ENCODE results near the gene MAPK7.

The MAPK7 gene

DNA sequence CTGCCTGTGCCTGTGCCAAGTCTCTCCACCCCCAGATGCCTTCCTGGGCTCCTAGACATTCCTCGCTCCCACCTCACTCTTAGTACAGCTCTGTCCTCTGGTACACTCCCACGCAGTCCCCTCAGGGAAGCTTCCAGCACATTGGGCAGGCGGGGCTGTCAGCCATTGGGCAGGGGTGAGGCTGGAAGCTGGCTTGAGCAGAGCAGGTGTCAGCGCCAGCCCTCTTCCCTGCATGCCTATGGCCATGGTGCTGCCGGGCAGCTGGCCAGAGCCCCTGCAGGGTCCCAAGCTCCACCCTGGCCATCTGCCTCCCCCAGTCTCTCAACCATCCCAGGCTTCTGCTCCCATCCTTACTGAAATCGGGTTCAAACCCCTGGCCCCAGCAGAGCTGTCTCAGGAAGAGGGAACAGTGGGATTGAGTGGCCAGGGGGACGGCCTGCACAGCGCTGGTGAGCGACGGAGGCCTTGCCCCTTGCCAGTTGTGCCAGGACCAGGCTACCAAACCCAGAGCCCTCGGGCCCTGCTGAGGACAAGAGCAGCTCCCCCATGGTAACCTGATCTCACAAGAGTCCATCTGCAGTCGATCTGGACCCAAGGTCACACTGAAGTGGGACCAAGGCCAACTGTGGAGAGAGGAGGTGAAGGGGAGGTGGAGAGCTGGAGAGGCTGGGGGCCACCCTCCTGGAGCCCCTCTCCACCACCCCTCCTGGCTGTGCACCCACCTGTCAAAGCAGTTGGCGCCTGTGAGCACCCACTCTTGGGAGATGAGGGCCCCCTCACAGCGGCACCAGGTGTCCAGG is 13.4 kb upstream of the MAPK7 start:
- no peak for FAIRE-seq

DNA sequence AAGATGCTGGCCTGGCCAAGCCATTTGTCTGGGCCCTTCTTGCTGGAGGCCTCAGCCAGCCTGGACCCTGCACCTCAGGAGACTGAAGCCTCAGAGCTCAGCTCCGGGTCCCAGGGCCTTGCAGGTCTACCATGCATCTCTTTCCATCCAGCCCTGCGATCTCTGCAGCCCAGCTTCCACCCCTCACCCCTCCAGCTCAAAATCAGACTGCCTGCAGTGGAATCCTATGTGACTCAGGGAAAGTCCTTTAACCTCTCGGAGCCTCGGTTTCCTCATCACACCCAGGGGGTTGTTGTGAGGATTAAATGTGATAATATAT is 12.8 kb upstream of the MAPK7 start:
- FAIRE-seq = no peak

- FAIRE-seq = no peak
Measured at GRCh38 chr17:19365833-19366636, 12.3 kb upstream of the MAPK7 start.

DNA sequence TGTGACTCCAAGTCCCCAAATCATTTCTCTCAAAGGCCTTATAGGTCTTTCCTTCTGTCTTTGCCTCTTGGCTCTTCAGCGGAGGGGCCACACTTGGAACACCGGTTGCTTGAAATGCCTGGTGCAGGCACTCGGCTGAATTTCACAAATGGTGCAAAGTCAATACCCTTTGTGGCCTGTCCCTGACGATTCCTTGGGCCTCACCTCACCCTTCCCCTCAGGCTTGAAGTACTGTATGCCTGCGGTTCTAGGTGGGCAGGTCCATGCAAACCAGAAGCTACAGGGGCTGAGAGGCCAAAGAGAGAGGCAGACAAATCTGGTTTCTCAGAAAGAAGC is 11.7 kb upstream of the MAPK7 start:
- no peak for FAIRE-seq

DNA sequence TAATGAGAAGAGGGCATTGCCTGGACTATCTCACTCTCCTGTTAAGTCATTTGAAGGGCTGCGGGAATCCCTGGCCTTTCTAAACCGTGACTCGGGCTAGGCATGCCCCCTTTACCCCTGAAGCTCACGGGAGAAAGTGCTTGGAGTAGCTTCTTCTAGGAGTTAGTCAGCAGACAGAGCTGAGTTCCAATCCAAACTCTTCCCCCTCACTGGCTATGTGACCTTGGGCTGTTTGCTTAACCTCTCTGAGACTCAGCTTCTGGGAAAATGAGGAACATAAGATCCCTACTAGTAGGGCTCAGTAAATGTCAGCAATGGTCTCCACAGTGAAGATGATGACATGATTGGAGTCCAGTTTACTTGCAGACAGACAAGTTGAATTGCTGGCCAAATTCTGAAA is 10.1 kb upstream of the MAPK7 start:
- no peak for FAIRE-seq

- no peak for FAIRE-seq
Measured at GRCh38 chr17:19369107-19369778, 9.1 kb upstream of the MAPK7 start.

- no peak for FAIRE-seq
Measured at GRCh38 chr17:19369846-19370492, 8.3 kb upstream of the MAPK7 start.

DNA sequence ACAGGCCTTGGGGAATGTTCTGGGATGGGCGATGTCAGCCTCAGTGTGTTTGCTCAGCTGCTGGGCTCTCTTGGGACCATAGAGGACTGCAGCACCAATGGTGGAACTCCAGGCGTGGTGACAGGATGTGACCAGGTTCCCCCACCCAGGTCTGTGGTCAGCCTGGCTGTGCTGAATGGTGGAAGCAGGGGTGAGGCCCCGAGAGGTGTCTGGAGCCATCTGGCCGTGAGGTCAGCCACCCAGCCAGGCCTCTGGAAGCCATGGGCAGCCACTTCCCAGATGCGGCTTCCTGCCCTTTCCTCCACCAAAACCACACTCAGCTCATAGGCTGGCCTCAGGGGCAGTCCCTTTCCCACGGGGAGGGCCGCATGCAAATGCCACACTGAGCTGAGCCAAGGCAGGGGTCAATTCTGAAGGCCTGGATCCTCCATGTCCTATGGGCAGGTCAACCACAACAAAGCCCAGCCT is 7.8 kb upstream of the MAPK7 start:
- FAIRE-seq = no peak

- FAIRE-seq = no peak
Measured at GRCh38 chr17:19371259-19372010, 6.9 kb upstream of the MAPK7 start.

DNA sequence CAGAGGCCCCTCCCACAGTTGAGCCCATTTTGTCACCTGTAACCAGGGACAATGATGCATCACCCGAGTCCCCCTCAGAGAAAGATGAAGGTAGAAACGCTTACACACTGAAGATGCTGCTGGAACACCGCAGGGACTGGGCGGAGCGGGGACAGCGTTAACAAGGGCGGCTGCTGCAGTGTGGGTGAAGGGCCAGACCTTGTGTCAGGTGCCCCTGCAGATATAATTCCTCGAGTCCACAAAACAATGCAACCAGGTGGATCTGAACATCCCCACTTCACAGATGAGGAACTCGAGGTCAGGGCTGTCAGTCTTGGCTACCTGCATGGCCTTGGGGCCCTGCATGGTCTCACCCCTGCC is 6.3 kb upstream of the MAPK7 start:
- no peak for FAIRE-seq

DNA sequence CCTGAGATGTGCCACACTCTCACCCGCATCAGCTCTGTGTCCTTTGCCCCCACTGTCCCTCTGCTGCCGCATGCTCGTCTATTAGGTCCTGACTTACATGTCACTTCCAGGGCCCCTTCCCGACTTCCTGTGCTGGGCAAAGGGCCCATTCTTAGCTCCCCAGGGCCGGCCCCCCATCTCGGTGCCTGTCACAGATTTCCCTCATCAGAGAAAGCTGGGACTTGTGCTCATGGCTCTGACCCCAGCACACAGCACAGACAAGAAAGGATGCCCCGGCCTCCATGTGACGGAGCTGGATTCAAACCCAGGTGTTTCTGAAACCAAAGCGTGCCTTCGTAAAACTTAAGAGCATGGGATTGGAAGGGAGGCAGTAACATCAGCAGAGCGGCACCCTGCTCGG is 5.9 kb upstream of the MAPK7 start:
- no peak for FAIRE-seq

DNA sequence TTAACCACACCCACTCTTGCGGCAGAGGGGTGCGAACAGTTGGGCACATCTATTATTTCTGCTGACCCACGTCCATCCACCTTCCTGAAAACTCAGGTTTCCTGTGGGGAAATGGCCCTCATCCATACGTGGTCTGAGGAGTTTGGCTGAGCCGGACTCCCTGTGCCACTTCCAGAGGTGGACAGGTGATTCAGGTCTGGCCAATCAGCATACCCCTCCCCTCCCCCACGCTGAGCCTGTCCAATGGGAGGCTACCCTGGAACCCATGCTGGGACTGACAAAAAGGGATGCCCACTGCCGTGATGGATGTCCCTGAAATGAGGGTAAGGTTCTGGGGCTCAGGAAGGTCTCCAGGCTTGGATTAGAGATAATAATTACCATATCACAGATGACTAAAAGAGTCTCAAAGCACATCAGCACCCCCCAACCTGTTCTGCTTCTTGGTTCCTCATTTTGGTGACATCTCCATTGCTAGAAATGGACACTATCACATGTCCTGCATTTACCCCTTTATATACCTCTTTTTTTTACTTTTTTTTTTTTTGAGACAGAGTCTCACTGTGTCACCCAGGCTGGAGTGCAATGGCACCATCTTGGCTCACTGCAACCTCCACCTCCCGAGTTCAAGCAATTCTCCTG is 5.3 kb upstream of the MAPK7 start:
- no peak for FAIRE-seq

- FAIRE-seq = peak; percentile 63
Measured at GRCh38 chr17:19374136-19374535, 4.2 kb upstream of the MAPK7 start.

DNA sequence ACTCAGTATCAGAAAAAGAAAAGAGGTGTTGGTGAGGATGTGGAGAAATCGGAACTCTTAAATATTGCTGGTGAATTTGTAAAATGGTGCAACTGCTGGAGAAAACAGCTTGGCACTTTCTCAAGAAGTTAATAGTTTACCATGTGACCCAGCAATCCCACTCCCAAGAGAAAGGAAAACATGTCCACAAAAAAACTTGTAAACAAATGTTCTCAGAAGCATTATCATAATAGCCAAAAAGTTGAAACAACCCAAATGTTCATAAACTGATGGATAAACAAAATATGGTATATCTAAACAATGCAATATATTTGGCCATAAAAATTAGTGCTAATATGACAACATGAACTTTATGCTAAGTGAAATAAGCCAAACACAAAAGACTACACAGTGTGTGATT is 2.6 kb upstream of the MAPK7 start:
- FAIRE-seq = peak; percentile 98

DNA sequence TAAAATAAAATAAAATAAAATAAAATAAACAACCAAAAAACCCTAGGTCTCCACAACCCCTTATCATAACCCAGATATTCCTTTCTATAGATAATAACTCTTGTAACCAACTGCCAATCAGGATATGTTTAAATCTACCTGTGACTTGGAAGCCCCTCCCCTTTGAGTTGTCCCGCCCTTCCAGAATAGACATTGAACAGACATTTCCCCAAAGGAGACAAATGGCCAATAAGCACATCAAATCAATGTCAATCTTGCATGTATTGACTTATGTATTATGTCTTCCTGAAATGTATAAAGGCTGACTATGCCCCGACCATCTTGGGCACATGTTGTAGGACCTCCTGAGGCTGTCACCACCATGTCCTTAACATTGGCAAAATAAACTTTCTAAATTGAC is 1.5 kb upstream of the MAPK7 start:
- peak; percentile 21 for FAIRE-seq

GRCh38 chr17:19377602-19378415 is 489 bp upstream of the MAPK7 start:
- peak; percentile 90 for FAIRE-seq

- FAIRE-seq = no peak
Measured at GRCh38 chr17:19379361-19380065, 1.2 kb downstream of the MAPK7 start.

DNA sequence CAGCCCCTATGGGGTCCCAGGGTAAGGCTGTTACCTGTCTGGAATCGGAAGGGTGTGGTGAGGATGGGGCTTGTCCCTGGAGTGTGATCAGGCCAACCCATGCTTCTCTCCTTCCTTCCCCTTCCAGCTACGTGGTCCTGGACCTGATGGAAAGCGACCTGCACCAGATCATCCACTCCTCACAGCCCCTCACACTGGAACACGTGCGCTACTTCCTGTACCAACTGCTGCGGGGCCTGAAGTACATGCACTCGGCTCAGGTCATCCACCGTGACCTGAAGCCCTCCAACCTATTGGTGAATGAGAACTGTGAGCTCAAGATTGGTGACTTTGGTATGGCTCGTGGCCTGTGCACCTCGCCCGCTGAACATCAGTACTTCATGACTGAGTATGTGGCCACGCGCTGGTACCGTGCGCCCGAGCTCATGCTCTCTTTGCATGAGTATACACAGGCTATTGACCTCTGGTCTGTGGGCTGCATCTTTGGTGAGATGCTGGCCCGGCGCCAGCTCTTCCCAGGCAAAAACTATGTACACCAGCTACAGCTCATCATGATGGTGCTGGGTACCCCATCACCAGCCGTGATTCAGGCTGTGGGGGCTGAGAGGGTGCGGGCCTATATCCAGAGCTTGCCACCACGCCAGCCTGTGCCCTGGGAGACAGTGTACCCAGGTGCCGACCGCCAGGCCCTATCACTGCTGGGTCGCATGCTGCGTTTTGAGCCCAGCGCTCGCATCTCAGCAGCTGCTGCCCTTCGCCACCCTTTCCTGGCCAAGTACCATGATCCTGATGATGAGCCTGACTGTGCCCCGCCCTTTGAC is 2.4 kb downstream of the MAPK7 start:
- no peak for FAIRE-seq

GRCh38 chr17:19381361-19381740 is 3.1 kb downstream of the MAPK7 start:
- FAIRE-seq = no peak

Data from endometrium (tissue), 2 donors.